Measurements from ENCODE around the gene RFX1. TPM values are rescaled to one million over a fixed set of nuclear protein-coding genes. Genes with fewer than 3 reads are reported as not detected.

RFX1 gene
- total and polyA plus RNA-seq, 2 donors (not counting 1 experiment from before 2014, with no cell fraction given), result 9.2 to 33.3 TPM

GRCh38 chr19:13995017-13995728 is 10.9 kb downstream of the RFX1 start:
- Histone ChIP-seq H3K9me3 (ENCODE audit: control extremely low read depth in 1 of 3, control insufficient read depth in 2 of 3, insufficient read depth in 1 of 3, low read length in 2 of 3) (peaks cover 0 to 6% (median 4%) of the 10 kb centered on the region in 3 donors), H3K36me3 (replicated peaks in 1 of 2; ENCODE audit: control extremely low read depth in 1 of 2, control insufficient read depth in 1 of 2, extremely low read depth in 1 of 2, insufficient read depth in 2 of 2, low read length in 1 of 2) (peaks cover 0 to 56% of the 10 kb centered on the region in 2 experiments), H3K4me1 (ENCODE audit: control insufficient read depth in 2 of 2, insufficient read depth in 2 of 2, low read length in 2 of 2) (peaks cover 1 to 3% of the 10 kb centered on the region in 2 donors), H3K9ac (ENCODE audit: low read length) (no peak overlapping the region), H3K4me2 (replicated peaks; ENCODE audit: low read depth, low read length, poor library complexity, severe bottlenecking) (no peak overlapping the region), H3K79me2 (ENCODE audit: control insufficient read depth, insufficient read depth, low read length) (peaks cover 94% of the 10 kb centered on the region), H3K27me3 (replicated peaks in 1 of 4; ENCODE audit: control extremely low read depth in 1 of 4, control insufficient read depth in 3 of 4, insufficient read depth in 4 of 4, low read length in 3 of 4) (no peaks in the 10 kb centered on the region), H2AFZ (ENCODE audit: insufficient read depth, low read depth, low read length, poor library complexity, severe bottlenecking) (no peak overlapping the region), H3K4me3 (ENCODE audit: control extremely low read depth in 1 of 5, extremely low read depth in 1 of 5, insufficient read depth in 1 of 5, low read depth in 2 of 5, low read length in 4 of 5) (no peak overlapping the region), H3K27ac (ENCODE audit: low read length in 2 of 2) (no peak overlapping the region), H4K20me1 (ENCODE audit: control insufficient read depth, insufficient read depth, low read length, poor library complexity, severe bottlenecking) (peaks cover 21% of the 10 kb centered on the region)
- CTCF ChIA-PET, result no interaction called here
- H3K27ac Mint-ChIP-seq, result no peak overlapping the region
- intact Hi-C loops (cut with micrococcal nuclease), result no loop called here
- no peak overlapping the region for H3K4me3 Mint-ChIP-seq
- TF ChIP-seq EZH2 (IDR thresholded peaks at IDR 0.05; ENCODE audit: borderline replicate concordance, insufficient read depth, low read depth, low read length, poor library complexity, severe bottlenecking) (no peak), CTCF (IDR thresholded peaks at IDR 0.05) (no peak)
- H3K9me3 Mint-ChIP-seq (ENCODE audit: insufficient read depth), result no peaks in the 10 kb centered on the region
- peaks cover 9% of the 10 kb centered on the region for H3K4me1 Mint-ChIP-seq
- ATAC-seq (ENCODE audit: low read depth), result no peak
- WGBS (ENCODE audit: insufficient coverage), result 98% methylated on average over 10 of the region's 13 CpGs
- no peaks in the 10 kb centered on the region for H3K27me3 Mint-ChIP-seq
- POLR2A ChIA-PET, result no interaction called here
- DNase-seq, result no peak

GRCh38 chr19:13993590-13994300 is 12.4 kb downstream of the RFX1 start:
- H3K9ac ChIP-seq (ENCODE audit: low read length), result no peak overlapping the region
- Mint-ChIP-seq H3K27me3 (no peaks in the 10 kb centered on the region), H3K27ac (no peak overlapping the region), H3K4me3 (no peak overlapping the region), H3K4me1 (peaks cover 11% of the 10 kb centered on the region), H3K9me3 (ENCODE audit: insufficient read depth) (no peaks in the 10 kb centered on the region)
- H3K4me3 ChIP-seq (ENCODE audit: control extremely low read depth in 1 of 5, extremely low read depth in 1 of 5, insufficient read depth in 1 of 5, low read depth in 2 of 5, low read length in 4 of 5), result no peak overlapping the region
- CTCF ChIA-PET, result interaction anchor here (2.0 kb wide), 1 partner anchor 9 kb away, joined by 8 read pairs; no protein-coding TSS in a partner anchor
- H3K36me3 ChIP-seq (replicated peaks in 1 of 2; ENCODE audit: control extremely low read depth in 1 of 2, control insufficient read depth in 1 of 2, extremely low read depth in 1 of 2, insufficient read depth in 2 of 2, low read length in 1 of 2), result peaks cover 0 to 57% of the 10 kb centered on the region in 2 experiments
- H4K20me1 ChIP-seq (ENCODE audit: control insufficient read depth, insufficient read depth, low read length, poor library complexity, severe bottlenecking), result peaks cover 21% of the 10 kb centered on the region
- intact Hi-C loops (cut with micrococcal nuclease), result no loop called here
- H3K79me2 ChIP-seq (ENCODE audit: control insufficient read depth, insufficient read depth, low read length), result peaks cover 93% of the 10 kb centered on the region
- no peaks in the 10 kb centered on the region for H3K4me1 ChIP-seq (ENCODE audit: control insufficient read depth in 2 of 2, insufficient read depth in 2 of 2, low read length in 2 of 2)
- H3K4me2 ChIP-seq (replicated peaks; ENCODE audit: low read depth, low read length, poor library complexity, severe bottlenecking), result no peak overlapping the region
- H3K27ac ChIP-seq (ENCODE audit: low read length in 2 of 2), result no peak overlapping the region
- H2AFZ ChIP-seq (ENCODE audit: insufficient read depth, low read depth, low read length, poor library complexity, severe bottlenecking), result no peak overlapping the region
- H3K9me3 ChIP-seq (ENCODE audit: control extremely low read depth in 1 of 3, control insufficient read depth in 2 of 3, insufficient read depth in 1 of 3, low read length in 2 of 3), result peaks cover 0 to 3% (median 2%) of the 10 kb centered on the region in 3 donors
- DNase-seq, result no peak
- no peaks in the 10 kb centered on the region for H3K27me3 ChIP-seq (replicated peaks in 1 of 4; ENCODE audit: control extremely low read depth in 1 of 4, control insufficient read depth in 3 of 4, insufficient read depth in 4 of 4, low read length in 3 of 4)
- ATAC-seq (ENCODE audit: low read depth), result no peak
- WGBS (ENCODE audit: insufficient coverage), result 96% methylated on average over 14 of the region's 22 CpGs
- TF ChIP-seq EZH2 (IDR thresholded peaks at IDR 0.05; ENCODE audit: borderline replicate concordance, insufficient read depth, low read depth, low read length, poor library complexity, severe bottlenecking) (no peak), CTCF (IDR thresholded peaks at IDR 0.05) (no peak)
- POLR2A ChIA-PET, result interaction anchor here (0.7 kb wide), 2 partner anchors 9 to 1770 kb away, joined by 3 to 5 read pairs; no protein-coding TSS in a partner anchor

All from B cell (primary cell).